HG03159 (cell line): ENCODE data around the gene CPT2.
"Not testable (repeated sequence)": the region's sequence is repeated elsewhere in the genome, so short reads cannot be mapped to it uniquely, and the experiment has no call there.

Experiments
- ATAC-seq: cut with Tn5 transposase; IDR thresholded peaks from one replicate; pipeline ENCODE4 v1.9.1; 2021; ENCODE audit warnings: mild to moderate bottlenecking, moderate library complexity; ENCODE audit not compliant: unreplicated experiment

CPT2 gene

DNA sequence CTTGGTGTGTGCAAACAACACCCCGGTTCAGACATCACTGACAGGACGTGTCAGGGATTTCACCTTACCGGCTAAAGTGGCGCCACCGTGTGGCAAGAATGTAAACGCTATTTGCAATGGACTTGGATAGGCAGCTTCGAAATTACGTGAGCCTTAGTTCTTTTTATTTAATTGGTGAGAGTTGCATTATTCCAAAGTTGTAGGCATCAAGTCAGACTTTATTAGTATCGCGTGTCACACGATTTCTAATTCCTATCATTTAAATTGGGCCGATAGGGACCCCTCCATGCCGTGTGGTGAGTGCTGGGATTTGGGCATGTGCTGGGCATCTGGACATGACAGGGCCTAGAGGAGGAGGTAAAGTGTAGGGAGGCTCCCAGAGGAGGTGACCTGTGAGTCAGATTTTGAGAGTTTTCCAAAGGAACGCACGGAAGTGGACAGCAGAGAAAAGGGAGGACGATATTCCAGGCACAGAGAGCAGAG, 14.5 kb upstream of the CPT2 start:
- ATAC-seq, result no peak

DNA sequence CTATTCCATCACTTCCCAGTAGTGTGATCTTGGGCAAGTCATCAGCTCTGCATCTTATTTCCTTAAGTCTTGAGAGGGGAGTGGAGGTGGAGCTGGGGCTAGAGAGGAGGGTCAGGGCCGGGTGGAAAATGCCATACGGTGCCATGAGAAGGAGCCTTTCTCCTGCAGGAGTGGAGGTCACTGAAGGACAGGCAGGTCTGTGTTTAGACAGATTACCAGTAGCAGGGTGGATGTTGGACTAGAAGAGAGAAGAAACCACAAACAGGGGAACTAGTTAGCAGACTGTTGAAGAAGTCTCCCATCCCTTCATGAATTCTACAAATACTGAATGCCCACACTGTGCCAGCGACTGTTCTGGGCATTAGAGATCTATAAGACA, 13.9 kb upstream of the CPT2 start:
- ATAC-seq, result no peak

DNA sequence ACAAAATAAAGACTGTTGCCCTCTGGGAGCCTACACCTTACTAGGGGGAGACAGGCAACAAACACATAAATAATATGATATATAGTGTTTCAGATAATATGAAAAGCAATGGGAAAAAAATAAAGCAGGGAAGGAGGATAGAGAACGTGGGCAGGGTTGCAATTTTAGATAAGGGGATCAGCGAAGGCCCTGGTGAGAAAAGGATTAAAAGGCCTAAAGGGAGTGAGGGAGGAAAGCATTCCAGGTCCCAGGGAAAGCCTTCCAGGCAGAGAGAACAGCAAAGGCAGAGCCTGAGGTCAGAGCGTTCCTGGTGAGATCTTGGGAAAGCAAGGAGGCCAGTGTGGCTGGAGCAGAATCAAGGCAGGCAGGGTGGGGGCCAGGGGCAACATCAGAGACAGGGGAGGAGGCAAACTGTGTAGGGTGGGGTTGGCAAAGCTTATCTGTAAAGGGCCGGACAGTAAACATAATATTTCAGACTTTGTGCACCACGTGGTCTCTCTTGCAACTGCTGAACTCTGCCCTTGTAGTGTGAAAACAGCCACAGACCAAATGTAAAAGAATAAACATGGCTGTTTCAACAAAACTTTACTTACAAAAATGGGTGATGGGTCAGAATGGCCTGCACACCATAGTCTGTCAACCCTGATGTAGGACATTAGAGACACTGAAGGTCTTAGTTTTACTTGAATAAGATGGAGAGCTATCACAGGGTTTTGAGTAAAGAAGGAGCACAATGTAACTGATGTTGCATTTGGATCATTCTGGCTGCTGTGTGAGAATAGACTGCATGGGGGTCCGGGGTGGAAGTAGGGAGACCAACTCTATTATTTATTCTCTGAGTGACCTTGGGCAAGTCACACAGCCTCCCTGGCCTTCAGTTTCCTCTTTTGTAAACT, 13.3 kb upstream of the CPT2 start:
- no peak for ATAC-seq

DNA sequence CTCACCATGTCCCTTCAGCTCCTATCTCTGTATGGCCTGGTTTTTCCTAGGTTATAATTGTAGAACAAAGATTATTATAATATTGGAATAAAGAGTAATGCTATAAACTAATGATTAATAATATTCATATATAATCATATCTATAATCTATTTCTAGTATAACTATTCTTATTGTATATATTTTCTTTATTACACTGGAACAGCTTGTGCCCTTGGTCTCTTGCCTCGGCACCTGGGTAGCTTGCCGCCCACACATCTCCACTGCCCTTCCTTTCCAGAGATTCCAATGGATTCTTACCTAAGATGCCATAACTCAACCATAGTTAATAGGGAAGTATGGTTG, 10.7 kb upstream of the CPT2 start:
- not testable (repeated sequence) for ATAC-seq

DNA sequence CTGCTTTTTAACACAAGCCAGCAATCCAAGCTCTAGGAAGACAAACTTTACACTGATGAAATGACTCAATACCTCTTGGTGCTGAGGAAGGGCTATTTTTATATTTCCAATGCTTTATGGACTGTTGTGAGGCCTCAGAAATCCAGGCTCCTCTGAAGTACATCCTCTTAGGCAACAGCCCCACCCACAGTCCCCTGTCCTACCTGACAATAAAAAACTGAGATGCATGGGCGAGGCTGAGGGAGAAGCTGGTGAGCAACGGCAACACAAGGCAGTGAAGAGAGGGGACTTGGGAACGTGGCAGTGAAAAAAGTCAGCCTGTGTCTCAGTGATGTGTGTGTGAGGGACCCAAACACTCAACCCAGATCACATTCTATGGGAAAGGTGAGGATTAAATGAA, 10.1 kb upstream of the CPT2 start:
- ATAC-seq, result no peak

DNA sequence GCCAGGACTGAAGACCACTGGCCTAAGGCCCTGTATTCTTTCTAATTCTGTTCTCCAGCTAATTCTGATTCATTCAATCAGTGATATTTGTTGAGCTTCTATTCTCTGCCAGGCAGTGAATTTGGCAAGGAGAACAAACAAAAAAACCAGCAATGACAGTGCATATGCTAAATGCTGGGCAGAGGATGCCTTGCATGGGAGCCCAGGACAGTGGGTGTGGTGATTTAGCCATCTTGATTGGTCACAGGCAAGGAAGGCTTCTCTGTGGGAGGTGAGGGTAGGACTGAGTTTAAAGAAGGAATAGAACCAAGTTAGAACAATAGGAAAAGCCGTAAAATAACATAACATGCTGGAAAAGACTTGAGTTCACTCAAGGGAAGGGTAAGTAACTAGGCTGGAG, 9.2 kb upstream of the CPT2 start:
- ATAC-seq, result no peak

DNA sequence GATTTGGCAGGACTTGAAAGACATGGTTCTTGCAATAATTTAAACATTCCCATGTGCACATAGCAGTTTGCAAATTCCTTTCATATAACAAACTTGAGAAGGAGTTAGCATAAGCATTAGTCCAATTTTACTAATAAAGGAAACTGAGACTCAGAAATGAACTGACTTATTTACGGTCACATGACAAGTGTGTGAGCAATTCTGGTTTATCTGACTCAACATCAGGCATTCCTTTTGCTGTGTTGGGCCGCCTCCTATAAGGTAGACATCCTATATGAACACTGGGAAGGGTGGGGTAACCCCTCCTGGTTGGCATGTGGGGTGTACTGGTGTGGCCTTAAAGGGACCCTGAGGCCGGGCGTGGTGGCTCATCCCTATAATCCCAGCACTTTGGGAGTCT, 8.5 kb upstream of the CPT2 start:
- no peak for ATAC-seq

DNA sequence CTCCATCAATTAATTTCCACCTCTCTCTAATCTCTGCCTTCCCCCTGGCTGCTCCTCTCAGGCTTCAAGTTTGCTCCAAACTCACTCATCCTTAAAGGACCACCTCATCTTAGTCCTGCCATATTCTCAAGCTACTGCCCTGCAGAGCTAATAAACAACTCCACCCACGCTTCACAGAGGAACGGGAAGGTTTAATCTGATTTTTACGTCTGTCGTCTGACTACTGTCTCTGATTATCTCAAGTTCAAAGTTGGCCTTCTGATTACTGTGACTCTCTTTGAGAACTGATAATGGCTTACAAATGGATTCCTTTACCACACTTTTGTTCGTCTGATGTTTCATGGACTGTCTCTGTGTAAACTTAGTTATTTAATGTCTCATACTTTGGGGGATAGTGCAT, 7.6 kb upstream of the CPT2 start:
- no peak for ATAC-seq

DNA sequence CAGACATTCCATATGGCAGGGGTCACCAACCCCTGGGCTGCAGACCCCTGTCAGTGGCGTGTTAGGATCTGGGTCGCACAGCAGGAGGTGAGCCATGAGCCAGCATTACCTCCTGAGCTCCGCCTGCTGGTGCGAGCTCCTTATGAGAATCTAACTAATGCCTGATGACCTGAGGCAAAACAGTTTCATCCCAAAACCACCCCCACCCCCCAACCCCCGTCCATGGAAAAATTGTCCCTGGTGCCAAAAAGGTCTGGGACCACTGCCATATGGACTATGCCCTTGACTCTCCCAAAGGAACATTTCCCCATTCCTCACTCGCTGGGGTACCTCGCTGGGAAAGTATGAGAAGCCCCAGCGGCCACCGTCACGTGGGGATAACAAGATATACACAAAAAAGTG, 6.4 kb upstream of the CPT2 start:
- no peak for ATAC-seq

DNA sequence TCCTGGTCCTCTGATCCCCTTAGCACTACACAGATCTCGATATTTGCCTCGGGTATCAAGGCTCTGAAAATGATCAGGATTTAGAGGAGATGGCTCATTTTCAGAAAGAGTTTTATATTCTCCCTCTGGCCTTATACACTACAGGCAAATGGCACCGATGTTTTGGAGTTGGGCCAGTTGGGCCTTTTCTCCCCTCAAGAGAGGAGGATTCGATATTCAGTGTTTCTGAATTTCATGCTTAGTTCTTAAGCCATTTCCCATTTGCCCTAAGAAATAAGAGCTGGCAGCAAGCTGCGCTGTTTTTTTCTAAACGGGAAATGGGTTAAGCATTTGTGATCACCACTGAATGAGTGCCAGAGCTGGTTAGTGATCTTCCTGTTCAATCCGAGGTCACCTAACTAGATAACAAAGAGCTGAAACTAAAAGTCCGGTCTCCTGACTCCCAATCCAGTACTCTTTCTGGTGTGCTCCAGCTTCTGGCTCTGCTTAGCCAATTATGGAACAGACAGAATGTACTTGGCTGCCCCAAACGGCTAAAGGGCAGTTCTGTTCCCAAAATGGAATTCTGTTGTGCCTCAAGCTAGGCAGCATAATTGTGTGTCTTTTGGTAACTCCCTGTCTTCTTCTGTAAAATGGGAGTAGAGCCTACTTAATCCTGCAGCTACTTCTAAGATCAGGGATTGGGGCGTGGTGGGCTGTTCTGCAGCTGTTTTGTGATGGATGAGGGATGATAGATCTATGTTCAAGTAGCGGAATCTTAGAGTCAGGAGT, 1.2 kb upstream of the CPT2 start:
- ATAC-seq, result no peak

DNA sequence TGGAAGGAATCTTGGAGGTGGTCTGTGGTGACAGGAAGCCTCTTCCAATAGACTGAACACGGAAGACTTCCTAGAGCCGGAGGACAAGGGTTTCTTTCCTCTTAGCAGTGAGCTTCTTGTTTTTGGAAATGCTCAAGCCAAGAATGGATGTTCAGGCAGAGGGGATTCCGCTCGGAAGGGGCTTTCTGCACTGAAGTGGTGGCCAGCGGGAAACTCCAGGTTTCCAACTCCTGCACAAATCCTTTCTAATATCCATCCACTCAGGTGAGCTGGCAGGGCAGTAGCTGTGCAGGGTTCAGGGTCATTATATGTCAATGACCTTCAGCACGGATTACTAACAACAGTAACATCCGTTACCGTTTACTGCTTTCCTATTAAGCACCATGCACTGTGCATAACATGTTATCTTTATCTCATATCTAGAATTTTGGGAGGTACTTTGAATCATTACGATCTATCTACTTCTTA, 573 bp upstream of the CPT2 start:
- peak; percentile 29 for ATAC-seq

DNA sequence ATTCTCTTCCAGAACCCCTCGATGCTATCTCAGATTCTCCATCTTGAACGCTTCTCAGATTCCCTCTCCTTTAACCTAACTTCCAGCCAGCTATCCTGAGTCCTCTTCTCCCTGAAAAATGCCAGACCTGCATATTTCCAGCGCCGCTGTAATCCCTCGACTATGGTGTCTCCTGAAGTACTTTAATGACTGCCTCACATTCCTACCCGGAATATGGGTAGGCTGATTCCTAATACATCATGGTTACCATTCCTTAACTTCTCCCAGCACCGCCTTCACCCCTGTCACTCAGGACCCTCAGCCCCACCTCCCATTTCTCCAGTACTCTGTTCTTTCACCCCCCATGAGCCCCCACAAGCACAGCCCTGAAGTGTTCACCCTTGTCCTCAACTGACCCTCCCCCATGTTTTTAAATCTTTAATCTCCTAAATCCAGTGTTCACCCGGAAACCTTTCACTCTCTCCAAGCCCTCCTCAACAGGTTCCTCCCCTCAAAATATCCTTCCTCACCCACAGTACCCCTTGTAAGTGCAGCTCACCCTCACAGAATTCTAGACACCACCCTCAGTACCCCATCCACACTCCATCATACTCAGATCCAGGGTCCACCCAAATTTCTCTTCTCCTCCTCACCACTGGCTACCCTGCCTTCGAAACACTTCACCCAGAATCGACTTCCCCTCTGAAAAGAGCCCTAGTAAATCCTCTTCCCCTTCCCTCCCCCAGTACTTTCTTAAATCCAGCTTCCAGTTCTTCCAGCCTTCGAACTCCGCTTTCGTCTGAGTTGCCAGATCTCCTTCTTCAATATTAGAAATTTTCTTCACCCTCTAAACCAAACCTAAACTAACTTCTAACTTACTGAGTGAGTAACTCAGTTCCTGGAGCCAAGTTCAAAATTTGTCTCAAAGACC, 922 bp downstream of the CPT2 start:
- no peak for ATAC-seq

DNA sequence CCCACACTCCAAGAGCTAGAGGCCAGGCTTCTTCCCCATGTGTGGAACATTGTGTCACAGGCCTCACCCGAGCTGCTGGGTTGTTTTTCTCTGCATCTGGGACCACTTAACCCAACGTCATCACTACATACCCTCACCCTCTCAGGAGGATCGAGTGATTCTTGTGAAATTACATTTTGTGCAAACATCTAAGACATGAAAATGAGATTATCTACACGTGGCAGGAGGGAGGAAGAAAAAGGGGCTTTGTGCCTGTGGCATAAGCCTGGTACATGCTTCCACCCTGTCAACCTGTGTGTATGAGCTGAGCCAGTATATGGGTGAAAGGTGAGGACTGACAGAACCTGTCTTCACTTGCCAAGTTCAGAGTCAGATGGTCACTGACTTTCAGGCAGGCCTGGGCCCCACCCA, 1.6 kb downstream of the CPT2 start:
- ATAC-seq, result no peak

DNA sequence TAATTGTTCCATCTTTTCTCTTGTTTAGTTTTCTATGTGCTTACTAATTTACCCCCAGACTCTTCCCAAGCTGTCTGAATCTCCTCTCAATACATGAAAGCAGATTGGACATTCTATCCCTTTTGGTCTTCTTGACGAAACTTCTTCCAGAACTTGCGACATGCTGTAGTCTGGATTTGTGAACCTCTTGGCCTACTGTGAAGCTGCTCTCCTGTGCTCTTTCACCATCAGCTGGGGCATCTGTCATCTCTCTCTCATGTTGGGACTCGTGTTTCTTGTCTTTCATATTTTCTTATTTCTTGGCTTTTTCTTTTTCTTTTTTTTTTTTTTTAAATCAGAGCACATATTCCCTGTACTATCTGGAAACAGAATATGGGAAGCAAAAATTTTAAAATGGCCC, 6.8 kb downstream of the CPT2 start:
- ATAC-seq, result no peak

DNA sequence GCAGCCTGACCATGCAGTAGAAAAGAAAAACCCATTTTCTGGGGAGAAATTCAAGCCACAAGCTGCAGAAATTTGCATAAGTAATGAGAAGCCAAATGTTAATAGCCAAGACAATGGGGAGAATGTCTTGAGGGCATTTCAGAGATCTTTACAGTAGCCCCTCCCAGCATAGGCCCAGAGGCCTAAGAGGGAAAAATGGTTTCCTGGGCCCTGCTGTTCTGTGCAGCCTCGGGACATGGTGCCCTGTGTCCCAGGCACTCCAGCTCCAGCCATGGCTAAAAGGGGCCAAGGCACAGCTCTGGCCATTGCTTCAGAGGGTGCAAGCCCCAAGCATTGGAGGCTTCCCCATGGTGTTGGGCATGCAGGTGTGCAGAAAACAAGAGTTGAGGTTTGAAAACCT, 8.9 kb downstream of the CPT2 start:
- not testable (repeated sequence) for ATAC-seq

DNA sequence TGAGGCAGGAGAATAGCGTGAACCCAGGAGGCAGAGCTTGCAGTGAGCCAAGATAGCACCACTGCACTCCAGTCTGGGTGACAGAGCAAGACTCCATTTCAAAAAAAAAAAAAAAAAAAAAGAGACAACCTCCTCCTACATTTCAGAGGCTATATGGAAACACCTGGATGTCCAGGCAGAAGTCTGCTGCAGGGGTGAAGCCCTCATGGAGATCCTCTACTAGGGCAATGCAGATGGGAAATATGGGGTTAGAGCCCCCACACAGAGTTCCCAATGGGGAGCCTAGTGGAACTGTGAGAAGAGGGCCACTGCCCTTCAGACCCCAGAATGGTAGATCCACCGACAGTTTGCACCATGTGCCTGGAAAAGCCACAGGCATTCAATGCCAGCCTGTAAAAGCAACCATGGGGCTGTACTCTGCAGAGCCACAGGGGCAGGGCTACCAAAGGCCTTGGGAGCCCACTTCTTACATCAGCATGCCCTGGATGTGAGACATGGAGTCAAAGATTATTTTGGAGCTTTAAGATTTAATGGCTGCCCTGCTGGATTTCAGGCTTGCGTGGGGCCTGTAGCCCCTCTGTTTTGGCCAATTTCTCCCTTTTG, 9.6 kb downstream of the CPT2 start:
- ATAC-seq, result not testable (repeated sequence)

DNA sequence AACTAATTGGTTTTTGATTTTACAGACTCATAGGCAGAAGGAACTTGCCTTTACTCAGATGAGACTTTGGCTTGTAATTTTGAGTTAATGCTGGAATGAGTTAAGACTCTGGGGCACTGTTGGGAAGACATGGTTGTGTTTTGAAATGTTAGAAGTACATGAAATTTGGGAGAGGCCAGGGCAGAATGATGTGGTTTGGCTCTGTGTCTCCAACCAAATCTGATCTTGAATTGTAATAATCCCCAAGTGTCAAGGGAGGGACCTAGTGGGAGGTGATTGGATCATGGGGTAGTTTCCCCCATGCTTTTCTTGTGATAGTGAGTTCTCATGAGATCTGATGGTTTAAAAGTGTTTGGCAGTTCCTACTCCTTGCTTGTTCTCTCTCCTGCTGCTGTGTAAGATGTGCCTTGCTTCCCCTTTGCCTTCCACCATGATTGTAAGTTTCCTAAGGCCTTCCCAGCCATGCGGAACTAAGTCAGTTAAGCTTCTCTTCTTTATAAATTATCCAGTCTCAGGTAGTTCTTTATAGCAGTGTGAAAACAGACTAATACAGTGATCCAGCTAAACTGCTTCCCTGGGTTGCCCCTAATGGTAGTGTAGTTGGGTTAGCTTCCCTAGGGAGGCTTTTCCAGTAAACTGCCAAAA, 10.2 kb downstream of the CPT2 start:
- ATAC-seq, result no peak

DNA sequence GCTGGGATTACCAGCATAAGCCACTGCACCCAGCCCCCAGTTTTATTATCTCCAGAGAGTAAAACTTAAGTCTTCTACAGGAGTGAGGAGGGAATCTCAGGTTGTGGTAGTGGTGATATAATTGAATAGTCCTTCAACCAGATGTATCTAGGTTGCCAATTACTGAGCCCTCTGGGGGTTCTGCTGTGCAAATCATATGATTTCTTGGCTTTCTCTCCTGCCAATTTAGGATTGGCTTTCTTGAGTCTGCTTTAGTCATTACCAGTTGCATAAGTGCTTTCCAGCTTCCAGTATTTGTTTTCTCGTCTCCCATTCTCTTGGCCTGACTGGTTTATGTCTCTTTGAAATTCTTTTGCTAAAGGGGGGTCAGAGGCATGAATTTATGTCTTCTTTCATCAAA, 11.1 kb downstream of the CPT2 start:
- no peak for ATAC-seq

DNA sequence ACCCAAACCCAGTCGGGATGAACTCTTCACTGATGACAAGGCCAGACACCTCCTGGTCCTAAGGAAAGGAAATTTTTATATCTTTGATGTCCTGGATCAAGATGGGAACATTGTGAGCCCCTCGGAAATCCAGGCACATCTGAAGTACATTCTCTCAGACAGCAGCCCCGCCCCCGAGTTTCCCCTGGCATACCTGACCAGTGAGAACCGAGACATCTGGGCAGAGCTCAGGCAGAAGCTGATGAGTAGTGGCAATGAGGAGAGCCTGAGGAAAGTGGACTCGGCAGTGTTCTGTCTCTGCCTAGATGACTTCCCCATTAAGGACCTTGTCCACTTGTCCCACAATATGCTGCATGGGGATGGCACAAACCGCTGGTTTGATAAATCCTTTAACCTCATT, 13.7 kb downstream of the CPT2 start:
- ATAC-seq, result no peak

DNA sequence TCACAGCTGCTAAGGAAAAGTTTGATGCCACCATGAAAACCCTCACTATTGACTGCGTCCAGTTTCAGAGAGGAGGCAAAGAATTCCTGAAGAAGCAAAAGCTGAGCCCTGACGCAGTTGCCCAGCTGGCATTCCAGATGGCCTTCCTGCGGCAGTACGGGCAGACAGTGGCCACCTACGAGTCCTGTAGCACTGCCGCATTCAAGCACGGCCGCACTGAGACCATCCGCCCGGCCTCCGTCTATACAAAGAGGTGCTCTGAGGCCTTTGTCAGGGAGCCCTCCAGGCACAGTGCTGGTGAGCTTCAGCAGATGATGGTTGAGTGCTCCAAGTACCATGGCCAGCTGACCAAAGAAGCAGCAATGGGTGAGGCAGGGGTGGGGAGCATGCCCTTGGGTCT, 14.3 kb downstream of the CPT2 start:
- ATAC-seq, result no peak
